K562 (cell line): Measurements from ENCODE around the gene CHST15. TPM values are rescaled to one million over a fixed set of nuclear protein-coding genes. Genes with fewer than 3 reads are reported as not detected.

Experiments
- ATAC-seq: fragments of 200-7000 bp; cut with Tn5 transposase; 3 replicates; pipeline ENCODE4 v1.9.1; 2020; ENCODE audit warnings: moderate library complexity
- BruUV-seq: library from RNA; stranded (reverse); fragments of 400-500 nt; replicated peaks from 2 replicates; lab custom pipeline; 2021; lab: Mats Ljungman, UMichigan
- CTCF ChIA-PET: fragments of 300-600 bp; formaldehyde crosslinking; extraction: SDS; loops from one replicate; lab custom pipeline; 2021; ENCODE audit warnings: low intra/inter-chr PET ratio; lab: Yijun Ruan, JAX
- POLR2A ChIA-PET: fragments of 300-600, 350-650 bp; sonication (Branson Sonifier 250); formaldehyde crosslinking; extraction: SDS; loops from one replicate; lab custom pipeline; 2021; ENCODE audit warnings: antibody characterized with exemption, inconsistent platforms; lab: Yijun Ruan, JAX
- DNase-seq, 4 experiments: peaks; one replicate each; pipeline versions ENCODE4 v3.0.0 to v3.0.0-alpha.2; 2011 to 2018; ENCODE audit warnings: low spot score in 3 of 4, mixed read lengths in 3 of 4; ENCODE audit errors: extremely low read depth in 1 of 4
- FAIRE-seq: peaks from 2 replicates; lab custom pipeline; 2011; peaks lifted over from hg19 to GRCh38; lab: Jason Lieb, UNC
- H2AFZ ChIP-seq: 2 replicates; pipeline ENCODE4 v1.6.0; 2011; ENCODE audit warnings: low read depth, low read length, control low read depth, inconsistent platforms
- H3K27ac ChIP-seq: fragments of 200-600 bp; 3 replicates; pipeline ENCODE4 v1.8.0; 2011; ENCODE audit warnings: low read depth, mild to moderate bottlenecking, control low read depth, inconsistent platforms, low read length, moderate library complexity, mixed read lengths; ENCODE audit errors: extremely low read depth
- H3K27me3 ChIP-seq, 2 experiments: fragments of 300-600 bp in 1 of 2; 2 replicates in 1 of 2; 3 replicates in 1 of 2; pipeline versions ENCODE4 v1.6.0 to v1.8.0; 2011; ENCODE audit warnings: inconsistent platforms in 2 of 2, low read length in 2 of 2, mild to moderate bottlenecking in 1 of 2, mixed read lengths in 1 of 2, moderate library complexity in 1 of 2; ENCODE audit not compliant: control insufficient read depth in 2 of 2, insufficient read depth in 2 of 2
- H3K36me3 ChIP-seq: fragments of 300-600 bp; 3 replicates; pipeline ENCODE4 v1.8.0; 2011; ENCODE audit warnings: mild to moderate bottlenecking, low read length, inconsistent platforms; ENCODE audit not compliant: control insufficient read depth, insufficient read depth
- H3K4me1 ChIP-seq, 2 experiments: fragments of 200-600 bp in 1 of 2; replicated peaks in 1 of 2; 2 replicates in 1 of 2; 3 replicates in 1 of 2; pipeline versions ENCODE4 v1.5.1 to v1.8.0; 2011; ENCODE audit warnings: inconsistent platforms in 2 of 2, low read length in 2 of 2, mild to moderate bottlenecking in 1 of 2, mixed read lengths in 1 of 2, moderate library complexity in 1 of 2; ENCODE audit not compliant: control insufficient read depth in 2 of 2, insufficient read depth in 2 of 2
- H3K4me2 ChIP-seq: 2 replicates; pipeline ENCODE4 v1.6.1; 2011; ENCODE audit warnings: low read length, control low read depth, inconsistent platforms, mixed read lengths; ENCODE audit not compliant: insufficient read depth
- H3K4me3 ChIP-seq: fragments of 200-600 bp; sonication (generic), shearing (Covaris generic); 2 replicates; pipeline ENCODE4 v1.5.1; 2016; ENCODE audit warnings: control low read depth, inconsistent platforms
- H3K79me2 ChIP-seq: fragments of 200-600 bp; 3 replicates; pipeline ENCODE4 v1.8.0; 2011; ENCODE audit warnings: low read length, inconsistent platforms; ENCODE audit not compliant: control insufficient read depth, insufficient read depth
- H3K9ac ChIP-seq, 2 experiments: 2 replicates each; pipeline versions ENCODE4 v1.6.0 to v1.6.1; 2011; ENCODE audit warnings: low read depth in 2 of 2, low read length in 2 of 2, control low read depth in 1 of 2, inconsistent platforms in 1 of 2, mild to moderate bottlenecking in 1 of 2, mixed read lengths in 1 of 2; ENCODE audit not compliant: insufficient read depth in 1 of 2
- H3K9me1 ChIP-seq: one replicate; pipeline ENCODE4 v1.6.0; 2011; ENCODE audit warnings: inconsistent platforms, mild to moderate bottlenecking, low read length, moderate library complexity; ENCODE audit not compliant: control insufficient read depth, insufficient read depth
- H3K9me3 ChIP-seq: replicated peaks from 2 replicates; pipeline ENCODE4 v1.5.1; 2011; ENCODE audit warnings: low read depth, low read length, inconsistent platforms; ENCODE audit not compliant: control insufficient read depth, insufficient read depth
- H4K20me1 ChIP-seq: replicated peaks from 2 replicates; pipeline ENCODE4 v1.6.1; 2011; ENCODE audit warnings: low read length, inconsistent platforms, mixed read lengths; ENCODE audit not compliant: control insufficient read depth, insufficient read depth
- BRD4 ChIP-seq: fragments of 200-600 bp; sonication (generic); IDR thresholded peaks from 2 replicates; pipeline ENCODE4 v1.6.1; 2017; ENCODE audit warnings: inconsistent platforms
- BRF1 ChIP-seq: IDR thresholded peaks from 3 replicates; pipeline ENCODE4 v1.6.1; 2011; ENCODE audit warnings: borderline replicate concordance, mild to moderate bottlenecking; ENCODE audit not compliant: insufficient read length; ENCODE audit errors: extremely low read depth
- CGGBP1 ChIP-seq: fragments of 250-450 bp; sonication (Bioruptor Pico); IDR thresholded peaks from 2 replicates; pipeline ENCODE4 v1.9.0; 2021; ENCODE audit warnings: mild to moderate bottlenecking
- E2F3 ChIP-seq: fragments of 250-450 bp; sonication (Bioruptor Pico); IDR thresholded peaks from 2 replicates; pipeline ENCODE4 v1.4.0; 2020; ENCODE audit warnings: mild to moderate bottlenecking
- EP400 ChIP-seq: fragments of 450-650 bp; IDR thresholded peaks from 2 replicates; pipeline ENCODE4 v1.6.1; 2017; ENCODE audit warnings: antibody characterized with exemption, mild to moderate bottlenecking, moderate library complexity
- GATA2 ChIP-seq: sonication (generic); formaldehyde crosslinking; IDR thresholded peaks from 2 replicates; pipeline ENCODE4 v1.4.0; 2020; ENCODE audit warnings: mild to moderate bottlenecking, missing genetic modification reagents
- HNRNPK ChIP-seq: fragments of 200-400 bp; formaldehyde crosslinking; IDR thresholded peaks from one replicate; pipeline ENCODE4 v1.6.1; 2018; ENCODE audit warnings: mild to moderate bottlenecking, low read depth, low read length; ENCODE audit not compliant: poor library complexity, severe bottlenecking
- MEF2A ChIP-seq: IDR thresholded peaks from 2 replicates; pipeline ENCODE4 v1.6.1; 2011; ENCODE audit warnings: low read depth, mild to moderate bottlenecking, low read length, moderate library complexity; ENCODE audit not compliant: control insufficient read depth
- NCOA6 ChIP-seq: fragments of 450-650 bp; IDR thresholded peaks from 2 replicates; pipeline ENCODE4 v1.6.1; 2017; ENCODE audit warnings: mild to moderate bottlenecking
- POLR2H ChIP-seq: IDR thresholded peaks from 2 replicates; pipeline ENCODE4 v1.6.1; 2016; ENCODE audit warnings: missing genetic modification characterization, low read depth, mild to moderate bottlenecking, control low read depth, missing compliant biosample characterization, moderate library complexity
- ZNF121 ChIP-seq: sonication (generic); formaldehyde crosslinking; conservative IDR thresholded peaks from 2 replicates; pipeline ENCODE4 v1.8.0; 2022; ENCODE audit warnings: missing genetic modification reagents
- ZNF589 ChIP-seq: fragments of 200-800 bp; sonication (Bioruptor generic); IDR thresholded peaks from 2 replicates; pipeline ENCODE4 v1.6.1; 2016; ENCODE audit warnings: low read depth, missing genetic modification characterization, missing compliant biosample characterization
- ZSCAN29 ChIP-seq: fragments of 450-650 bp; IDR thresholded peaks from 2 replicates; pipeline ENCODE4 v1.6.1; 2017
- WGBS: fragments of 100-300 bp; shearing (Covaris generic); methylation state at CpG from one replicate; pipeline ENCODE4 v1.1.6; 2016; ENCODE audit warnings: low coverage, mixed read lengths; ENCODE audit not compliant: insufficient coverage; ENCODE audit errors: missing lambda C conversion rate; 5-methylcytosine and 5-hydroxymethylcytosine counted together
- in situ Hi-C: fragments of 300-500 bp; cut with MboI; formaldehyde crosslinking; loops from 4 replicates; pipeline ENCODE4 v1.15.0; 2018; ENCODE audit warnings: inconsistent platforms, mixed read lengths
- intact Hi-C: fragments of 100-400 bp; cut with micrococcal nuclease; formaldehyde crosslinking; loops from 2 replicates; pipeline ENCODE4 v1.14.2; 2022
- polyA plus RNA-seq, 8 experiments: library from polyadenylated mRNA; depleted of rRNA in 4 of 8; stranded (reverse) in 5 of 8; unstranded in 3 of 8; fragments of >200 nt; fragmentation: Nextera tagmentation in 2 of 8; fragmentation: Illumina TruSeq in 1 of 8; extraction: Ambion mirVana in 2 of 8; extraction: Trizol in 1 of 8; gene quantifications; 2 replicates each; pipeline versions ENCODE4 v1.2.1 to v1.2.3, GENCODE V29; 2011 to 2014; ENCODE audit warnings: inconsistent platforms in 1 of 8, missing spikeins in 1 of 8
- total RNA-seq, 7 experiments: library from RNA; depleted of rRNA in 6 of 7; stranded (reverse); fragments of >200 nt in 6 of 7; fragmentation: Illumina TruSeq in 2 of 7; extraction: Trizol in 2 of 7; gene quantifications; 2 replicates each; pipeline versions ENCODE4 v1.2.1 to v1.2.3, GENCODE V29; 2011 to 2021; ENCODE audit warnings: low replicate concordance in 1 of 7

Gene CHST15
- total and polyA plus RNA-seq, 9 of the 15 experiments (the other 6 are each of a cell fraction or from before 2014, with no cell fraction given): 0.04 to 0.16 (median 0.08) TPM

DNA sequence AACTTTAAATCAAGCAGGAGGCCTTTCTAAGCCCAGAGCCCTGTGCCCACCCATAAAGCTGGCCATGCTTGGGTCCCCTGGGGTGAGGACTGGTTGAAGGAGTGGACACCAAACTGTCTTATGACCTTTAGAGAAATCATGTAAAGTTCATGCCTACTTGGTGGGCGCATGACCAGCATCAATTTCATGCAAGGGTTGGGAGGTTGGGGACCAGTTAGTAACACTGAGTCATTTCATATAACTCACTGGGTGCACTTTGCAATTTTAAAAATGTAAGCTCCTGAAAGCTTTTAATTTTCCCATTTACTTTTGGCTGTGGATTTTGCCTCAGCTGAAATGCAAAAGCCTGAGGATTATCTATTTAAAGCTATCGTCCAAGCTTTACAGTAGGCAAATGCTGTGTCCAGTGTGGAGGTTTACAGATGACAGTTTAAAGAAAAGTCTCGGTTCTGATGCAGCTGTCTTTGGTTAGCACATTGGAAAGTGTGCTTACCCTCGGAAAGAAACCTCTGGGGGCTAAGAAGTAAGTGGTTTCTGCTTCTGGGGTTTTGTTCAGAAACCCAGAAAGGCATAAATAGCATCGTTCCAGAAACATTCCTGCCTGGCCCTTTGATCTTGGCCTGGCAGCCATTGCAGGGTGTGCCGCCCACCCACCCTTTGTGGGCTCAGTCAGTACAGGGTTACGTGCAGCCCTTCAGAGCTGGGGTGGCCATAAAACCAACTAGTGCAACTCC is 48.8 kb upstream of the CHST15 start (continued):
- TF ChIP-seq MEF2A (no peak), ZNF121 (CRISPR knock-in tag) (no peak), CGGBP1 (no peak), ZSCAN29 (no peak), GATA2 (CRISPR knock-in tag) (no peak), NCOA6 (no peak), E2F3 (CRISPR knock-in tag) (no peak), ZNF589 (no peak), HNRNPK (no peak), POLR2H (tag) (no peak)

- H3K9me3 ChIP-seq: no peaks in the 10 kb centered on the region
- POLR2A ChIA-PET: no interaction called here
- CTCF ChIA-PET: no interaction called here
- no peaks in the 10 kb centered on the region for H3K36me3 ChIP-seq
- H3K79me2 ChIP-seq: no peaks in the 10 kb centered on the region
- TF ChIP-seq EP400 (no peak), BRD4 (no peak), BRF1 (no peak)
- H3K9ac ChIP-seq: no peak overlapping the region
- DNase-seq (no peak), ATAC-seq (no peak), FAIRE-seq (no peak)
- no peaks in the 10 kb centered on the region for H3K9me1 ChIP-seq
- in situ Hi-C loops: no loop called here
- intact Hi-C loops: no loop called here
- H2AFZ ChIP-seq: no peak overlapping the region
- H4K20me1 ChIP-seq: no peaks in the 10 kb centered on the region
- 0% methylated on average over 5 of the region's 6 CpGs for WGBS
- no peak overlapping the region for H3K4me2 ChIP-seq
- no TSS peak for BruUV-seq
- no peak overlapping the region for H3K27ac ChIP-seq
- no peaks in the 10 kb centered on the region for H3K4me1 ChIP-seq
- H3K27me3 ChIP-seq: peaks cover 0 to 4% of the 10 kb centered on the region in 2 experiments; a peak in 1 of 5 replicates
- no peak overlapping the region for H3K4me3 ChIP-seq
These were observed 45.5 kb upstream of the CHST15 start for GRCh38 chr10:124138883-124139348.
